Right lobe of liver (tissue), 4 donors: ENCODE results near the gene LCA5.

ENCODE experiments used
- POLR2A ChIP-seq: fragments of 450-650 bp; IDR thresholded peaks from one replicate; pipeline ENCODE4 v1.6.1; 2017; ENCODE audit warnings: antibody characterized with exemption, mild to moderate bottlenecking
- TF ChIP-seq, protein P1 (sequence below), 4 donors: fragments of 200-600 bp in 3 of 4; fragments of 450-650 bp in 1 of 4; IDR thresholded peaks; one replicate each; pipeline versions ENCODE4 v1.5.1 to v1.8.0; 2016 to 2022; ENCODE audit warnings: antibody characterized with exemption in 4 of 4, mild to moderate bottlenecking in 2 of 4
- donor health status: DM: no; HTN: no; CAD: no.
- donor health status: DM: no; HTN: no; CAD: no.
- donor health status: DM: no; HTN: yes; CAD: no.

DNA sequence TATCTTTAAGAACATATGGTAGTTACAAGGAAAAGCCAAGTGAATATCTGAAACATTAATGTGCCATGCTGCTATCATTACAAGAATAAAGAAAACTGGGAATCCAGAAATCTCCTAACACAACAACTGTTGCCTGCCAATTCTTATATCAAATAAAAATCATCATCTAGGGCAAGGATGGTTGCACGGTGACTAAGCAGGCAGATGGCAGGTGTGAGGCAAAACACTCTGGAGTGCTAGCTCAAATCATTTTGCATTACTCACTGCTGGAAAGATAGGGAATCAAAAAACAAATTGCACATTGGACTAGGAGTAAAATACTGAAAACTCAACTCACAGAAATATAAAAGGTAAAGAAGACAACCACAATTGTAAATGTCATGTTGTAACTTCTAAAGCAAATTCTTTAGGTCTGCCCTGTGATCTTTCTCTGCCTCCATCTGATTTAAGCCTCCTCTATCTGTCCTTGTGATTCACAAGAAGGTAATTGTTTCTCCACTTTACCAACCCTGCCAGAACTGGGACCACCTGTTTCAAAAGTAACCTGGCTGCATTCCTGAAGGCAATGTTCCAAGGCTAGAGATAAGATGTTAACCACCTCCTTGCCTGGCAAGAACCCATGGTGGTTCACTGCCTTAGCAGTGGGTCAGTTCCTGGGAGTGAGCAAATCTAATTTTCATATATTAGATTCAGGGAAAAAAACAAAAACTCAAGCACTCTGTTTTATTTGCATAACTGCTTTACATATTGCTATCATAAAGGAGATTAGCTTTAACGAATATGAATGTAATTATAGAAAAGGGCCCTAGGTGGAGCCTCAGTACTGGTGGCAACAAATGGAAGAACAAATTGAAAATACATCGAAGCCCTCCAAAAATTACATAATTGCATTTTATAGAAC lies 33.1 kb upstream of the LCA5 start:
- TF ChIP-seq, protein P1, sequence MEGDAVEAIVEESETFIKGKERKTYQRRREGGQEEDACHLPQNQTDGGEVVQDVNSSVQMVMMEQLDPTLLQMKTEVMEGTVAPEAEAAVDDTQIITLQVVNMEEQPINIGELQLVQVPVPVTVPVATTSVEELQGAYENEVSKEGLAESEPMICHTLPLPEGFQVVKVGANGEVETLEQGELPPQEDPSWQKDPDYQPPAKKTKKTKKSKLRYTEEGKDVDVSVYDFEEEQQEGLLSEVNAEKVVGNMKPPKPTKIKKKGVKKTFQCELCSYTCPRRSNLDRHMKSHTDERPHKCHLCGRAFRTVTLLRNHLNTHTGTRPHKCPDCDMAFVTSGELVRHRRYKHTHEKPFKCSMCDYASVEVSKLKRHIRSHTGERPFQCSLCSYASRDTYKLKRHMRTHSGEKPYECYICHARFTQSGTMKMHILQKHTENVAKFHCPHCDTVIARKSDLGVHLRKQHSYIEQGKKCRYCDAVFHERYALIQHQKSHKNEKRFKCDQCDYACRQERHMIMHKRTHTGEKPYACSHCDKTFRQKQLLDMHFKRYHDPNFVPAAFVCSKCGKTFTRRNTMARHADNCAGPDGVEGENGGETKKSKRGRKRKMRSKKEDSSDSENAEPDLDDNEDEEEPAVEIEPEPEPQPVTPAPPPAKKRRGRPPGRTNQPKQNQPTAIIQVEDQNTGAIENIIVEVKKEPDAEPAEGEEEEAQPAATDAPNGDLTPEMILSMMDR (IDR thresholded peaks at IDR 0.05) = peak; percentile 74 to 80 (median 77)
- TF ChIP-seq POLR2A = no peak
